H7 (cell line): ENCODE data around the gene ASAP3. TPM values are rescaled to one million over a fixed set of nuclear protein-coding genes. Genes with fewer than 3 reads are reported as not detected.

Experiments
- DNase-seq: peaks from one replicate; pipeline ENCODE4 v3.0.0; 2012
- H3K27me3 ChIP-seq: 2 replicates; pipeline ENCODE4 v1.6.0; 2011; ENCODE audit warnings: mild to moderate bottlenecking, low read length; ENCODE audit not compliant: control insufficient read depth, insufficient read depth
- H3K36me3 ChIP-seq: replicated peaks from 2 replicates; pipeline ENCODE4 v1.5.1; 2011; ENCODE audit warnings: low read length; ENCODE audit not compliant: control insufficient read depth, insufficient read depth
- H3K4me3 ChIP-seq: 2 replicates; pipeline ENCODE4 v1.5.1; 2011; ENCODE audit warnings: low read depth, mild to moderate bottlenecking, control low read depth, low read length, moderate library complexity; ENCODE audit not compliant: insufficient read depth
- total RNA-seq: library from RNA; depleted of rRNA; stranded (reverse); fragments of >200 nt; shearing (Covaris generic); gene quantifications from 2 replicates; pipeline ENCODE4 v1.2.3, GENCODE V29; 2014

Gene ASAP3
- total RNA-seq, 1 experiment from 2014 or later, result 107 TPM

GRCh38 chr1:23400324-23401114, 83.5 kb downstream of the ASAP3 start:
- Histone ChIP-seq H3K36me3 (no peaks in the 10 kb centered on the region), H3K27me3 (peaks cover 77% of the 10 kb centered on the region)

GRCh38 chr1:23399229-23399628, 84.8 kb downstream of the ASAP3 start:
- Histone ChIP-seq H3K36me3 (no peaks in the 10 kb centered on the region), H3K4me3 (no peak overlapping the region), H3K27me3 (peaks cover 71% of the 10 kb centered on the region)
- DNase-seq, result no peak

More at GRCh38 chr1:23400324-23401114, 83.5 kb downstream of the ASAP3 start:
- no peak overlapping the region for H3K4me3 ChIP-seq
- DNase-seq, result no peak

GRCh38 chr1:23397908-23398307, 86.1 kb downstream of the ASAP3 start:
- no peak for DNase-seq
- no peak overlapping the region for H3K4me3 ChIP-seq
- no peaks in the 10 kb centered on the region for H3K36me3 ChIP-seq
- peaks cover 72% of the 10 kb centered on the region for H3K27me3 ChIP-seq

GRCh38 chr1:23396380-23396779, 87.6 kb downstream of the ASAP3 start:
- DNase-seq, result no peak
- Histone ChIP-seq H3K36me3 (no peaks in the 10 kb centered on the region), H3K4me3 (no peak overlapping the region), H3K27me3 (peaks cover 66% of the 10 kb centered on the region)

- H3K4me3 ChIP-seq, result no peak overlapping the region
- H3K27me3 ChIP-seq, result peaks cover 65% of the 10 kb centered on the region
- no peak for DNase-seq
- no peaks in the 10 kb centered on the region for H3K36me3 ChIP-seq
Observed at GRCh38 chr1:23395849-23396248, 88.1 kb downstream of the ASAP3 start.

GRCh38 chr1:23395154-23395724, 88.7 kb downstream of the ASAP3 start:
- peak; percentile 61 for DNase-seq
- peaks cover 65% of the 10 kb centered on the region for H3K27me3 ChIP-seq
- no peak overlapping the region for H3K4me3 ChIP-seq
- no peaks in the 10 kb centered on the region for H3K36me3 ChIP-seq

GRCh38 chr1:23394684-23395083, 89.3 kb downstream of the ASAP3 start:
- Histone ChIP-seq H3K4me3 (no peak overlapping the region), H3K36me3 (no peaks in the 10 kb centered on the region), H3K27me3 (peaks cover 65% of the 10 kb centered on the region)
- DNase-seq, result peak; percentile 72

- peaks cover 67% of the 10 kb centered on the region for H3K27me3 ChIP-seq
- no peak overlapping the region for H3K4me3 ChIP-seq
- no peaks in the 10 kb centered on the region for H3K36me3 ChIP-seq
- no peak for DNase-seq
Observed at GRCh38 chr1:23394181-23394580, 89.8 kb downstream of the ASAP3 start.

GRCh38 chr1:23393706-23394105, 90.3 kb downstream of the ASAP3 start:
- peaks cover 66% of the 10 kb centered on the region for H3K27me3 ChIP-seq
- no peaks in the 10 kb centered on the region for H3K36me3 ChIP-seq
- H3K4me3 ChIP-seq, result no peak overlapping the region
- DNase-seq, result no peak

GRCh38 chr1:23392125-23392855, 91.7 kb downstream of the ASAP3 start:
- no peaks in the 10 kb centered on the region for H3K36me3 ChIP-seq
- DNase-seq, result no peak
- peaks cover 63% of the 10 kb centered on the region for H3K27me3 ChIP-seq
- no peak overlapping the region for H3K4me3 ChIP-seq

- no peak for DNase-seq
- H3K36me3 ChIP-seq, result no peaks in the 10 kb centered on the region
- H3K4me3 ChIP-seq, result no peak overlapping the region
- peaks cover 63% of the 10 kb centered on the region for H3K27me3 ChIP-seq
Observed at GRCh38 chr1:23389837-23390321, 94.1 kb downstream of the ASAP3 start.

- DNase-seq, result no peak
- H3K36me3 ChIP-seq, result no peaks in the 10 kb centered on the region
- no peak overlapping the region for H3K4me3 ChIP-seq
- peaks cover 61% of the 10 kb centered on the region for H3K27me3 ChIP-seq
Observed at GRCh38 chr1:23387494-23387893, 96.5 kb downstream of the ASAP3 start.

- Histone ChIP-seq H3K27me3 (peaks cover 66% of the 10 kb centered on the region), H3K36me3 (no peaks in the 10 kb centered on the region), H3K4me3 (no peak overlapping the region)
- no peak for DNase-seq
Observed at GRCh38 chr1:23385119-23385621, 98.8 kb downstream of the ASAP3 start.

- Histone ChIP-seq H3K36me3 (no peaks in the 10 kb centered on the region), H3K27me3 (peaks cover 63% of the 10 kb centered on the region), H3K4me3 (no peak overlapping the region)
- no peak for DNase-seq
Observed at GRCh38 chr1:23384312-23385058, 99.5 kb downstream of the ASAP3 start.
